GM20000 (cell line): ENCODE data around the gene STK32C.
A peak's percentile ranks its signal among the peaks of the same experiment; 100 is the strongest.

Experiments
- DNase-seq: peaks from one replicate; pipeline ENCODE4 v3.0.0; 2012; ENCODE audit warnings: low spot score
- CTCF ChIP-seq: IDR thresholded peaks from 2 replicates; pipeline ENCODE4 v1.5.1; 2012; ENCODE audit warnings: mild to moderate bottlenecking, control low read depth; ENCODE audit errors: extremely low read depth, missing control alignments

STK32C gene

GRCh38 chr10:132234860-132235259 lies 72.9 kb downstream of the STK32C start:
- DNase-seq, result no peak
- no peak for TF ChIP-seq CTCF

- TF ChIP-seq CTCF, result no peak
- no peak for DNase-seq
These were observed 74.2 kb downstream of the STK32C start for GRCh38 chr10:132233501-132234085.

- TF ChIP-seq CTCF, result no peak
- DNase-seq, result no peak
These were observed 74.8 kb downstream of the STK32C start for GRCh38 chr10:132232981-132233380.

GRCh38 chr10:132232023-132232951 lies 75.5 kb downstream of the STK32C start:
- DNase-seq, result peak; percentile 58
- TF ChIP-seq CTCF, result no peak

- no peak for DNase-seq
- TF ChIP-seq CTCF, result no peak
These were observed 76.1 kb downstream of the STK32C start for GRCh38 chr10:132231656-132232022.

GRCh38 chr10:132230557-132231210 lies 77.1 kb downstream of the STK32C start:
- DNase-seq, result no peak
- TF ChIP-seq CTCF, result no peak

- DNase-seq, result peak; percentile 89
- no peak for TF ChIP-seq CTCF
These were observed 77.8 kb downstream of the STK32C start for GRCh38 chr10:132229834-132230556.
